DOHH2 (cell line): Measurements from ENCODE around the gene MADCAM1.

ENCODE experiments used
- H3F3A ChIP-seq: fragments of 200-600 bp; sonication (generic), shearing (Covaris generic); 2 replicates; pipeline ENCODE4 v1.6.0; 2016; ENCODE audit warnings: antibody characterized with exemption, mild to moderate bottlenecking; ENCODE audit not compliant: control insufficient read depth, insufficient read depth
- H3K27ac ChIP-seq: fragments of 200-600 bp; sonication (generic); 2 replicates; pipeline ENCODE4 v1.5.1; 2014; ENCODE audit warnings: low read depth, mild to moderate bottlenecking, low read length, moderate library complexity
- H3K27me3 ChIP-seq: fragments of 200-600 bp; sonication (generic); 2 replicates; pipeline ENCODE4 v1.6.1; 2014; ENCODE audit warnings: mild to moderate bottlenecking, low read length, mixed read lengths; ENCODE audit not compliant: control insufficient read depth
- H3K36me3 ChIP-seq: fragments of 200-600 bp; sonication (generic); 2 replicates; pipeline ENCODE4 v1.6.1; 2014; ENCODE audit warnings: mild to moderate bottlenecking, low read length, moderate library complexity, mixed read lengths; ENCODE audit not compliant: control insufficient read depth
- H3K4me1 ChIP-seq: fragments of 200-600 bp; sonication (generic); 2 replicates; pipeline ENCODE4 v1.6.1; 2014; ENCODE audit warnings: mild to moderate bottlenecking, low read length, mixed read lengths; ENCODE audit not compliant: control insufficient read depth
- H3K4me2 ChIP-seq: fragments of 200-600 bp; sonication (generic); 2 replicates; pipeline ENCODE4 v1.6.0; 2014; ENCODE audit warnings: mild to moderate bottlenecking, low read length, moderate library complexity
- H3K4me3 ChIP-seq: fragments of 200-600 bp; sonication (generic); 2 replicates; pipeline ENCODE4 v1.5.1; 2014; ENCODE audit warnings: mild to moderate bottlenecking, low read length, mixed read lengths
- H3K79me2 ChIP-seq: fragments of 200-600 bp; sonication (generic); 2 replicates; pipeline ENCODE4 v1.6.1; 2014; ENCODE audit warnings: mild to moderate bottlenecking, low read length, mixed read lengths; ENCODE audit not compliant: control insufficient read depth
- H3K9me2 ChIP-seq: fragments of 200-600 bp; sonication (generic); replicated peaks from 2 replicates; pipeline ENCODE4 v1.6.1; 2014; ENCODE audit warnings: mild to moderate bottlenecking, low read length, mixed read lengths; ENCODE audit not compliant: control insufficient read depth
- H3K9me3 ChIP-seq: fragments of 200-600 bp; sonication (generic); 2 replicates; pipeline ENCODE4 v1.6.1; 2014; ENCODE audit warnings: antibody characterized with exemption, low read length, mixed read lengths; ENCODE audit not compliant: control insufficient read depth, insufficient read depth
- H4K20me1 ChIP-seq: fragments of 200-600 bp; sonication (generic); 2 replicates; pipeline ENCODE4 v1.6.0; 2014; ENCODE audit warnings: low read depth, mild to moderate bottlenecking, antibody characterized with exemption, low read length, moderate library complexity; ENCODE audit not compliant: control insufficient read depth, insufficient read depth
- CTCF ChIP-seq: fragments of 200-600 bp; sonication (generic); IDR thresholded peaks from one replicate; pipeline ENCODE4 v1.5.1; 2014; ENCODE audit warnings: antibody characterized with exemption, mild to moderate bottlenecking, low read depth, low read length; ENCODE audit not compliant: poor library complexity, severe bottlenecking
- EZH2phosphoT487 ChIP-seq: fragments of 200-600 bp; sonication (generic); IDR thresholded peaks from 2 replicates; pipeline ENCODE4 v1.6.1; 2017; ENCODE audit warnings: borderline replicate concordance, mild to moderate bottlenecking, antibody characterized with exemption, low read length, moderate library complexity, mixed read lengths

The MADCAM1 gene

GRCh38 chr19:501646-502045, 5.4 kb downstream of the MADCAM1 start:
- Histone ChIP-seq H3K9me3 (no peaks in the 10 kb centered on the region), H3K4me1 (peaks cover 18% of the 10 kb centered on the region), H3K36me3 (no peaks in the 10 kb centered on the region), H4K20me1 (no peaks in the 10 kb centered on the region), H3K4me3 (no peak overlapping the region), H3F3A (no peaks in the 10 kb centered on the region), H3K9me2 (no peaks in the 10 kb centered on the region), H3K27ac (no peak overlapping the region), H3K4me2 (no peak overlapping the region), H3K79me2 (no peaks in the 10 kb centered on the region), H3K27me3 (peaks cover 8% of the 10 kb centered on the region)
- TF ChIP-seq EZH2phosphoT487 (no peak), CTCF (no peak)

- no peak overlapping the region for H3K4me2 ChIP-seq
- H3K9me2 ChIP-seq = no peaks in the 10 kb centered on the region
- no peak for TF ChIP-seq CTCF
- no peak for TF ChIP-seq EZH2phosphoT487
- peaks cover 17% of the 10 kb centered on the region for H3K79me2 ChIP-seq
- peaks cover 25% of the 10 kb centered on the region for H3K4me1 ChIP-seq
- H3K9me3 ChIP-seq = no peaks in the 10 kb centered on the region
- H4K20me1 ChIP-seq = no peaks in the 10 kb centered on the region
- no peak overlapping the region for H3K27ac ChIP-seq
- H3K4me3 ChIP-seq = no peak overlapping the region
- no peaks in the 10 kb centered on the region for H3K27me3 ChIP-seq
- H3K36me3 ChIP-seq = peaks cover 4% of the 10 kb centered on the region; the same call in 1 of the 2 replicates
- H3F3A ChIP-seq = no peaks in the 10 kb centered on the region
Measured at GRCh38 chr19:504616-505015, 8.3 kb downstream of the MADCAM1 start.

GRCh38 chr19:506404-507285, 10.4 kb downstream of the MADCAM1 start:
- Histone ChIP-seq H3K4me2 (peak overlapping the region; percentile 94), H3K4me3 (peak overlapping the region; percentile 81), H3K27me3 (no peaks in the 10 kb centered on the region), H4K20me1 (no peaks in the 10 kb centered on the region), H3K36me3 (peaks cover 6% of the 10 kb centered on the region; the same call in 1 of the 2 replicates), H3K9me3 (no peaks in the 10 kb centered on the region), H3K79me2 (peaks cover 20% of the 10 kb centered on the region), H3F3A (peaks cover 2% of the 10 kb centered on the region; the same call in 1 of the 2 replicates), H3K9me2 (no peaks in the 10 kb centered on the region), H3K4me1 (peaks cover 40% of the 10 kb centered on the region), H3K27ac (peak overlapping the region; percentile 82)
- TF ChIP-seq EZH2phosphoT487 = no peak
- TF ChIP-seq CTCF = peak; percentile 98
